ENCODE results near the gene MALRD1.

- TF ChIP-seq CTCF (IDR thresholded peaks at IDR 0.05; ENCODE audit: low read length) (no peak), EZH2 (IDR thresholded peaks at IDR 0.05; ENCODE audit: borderline replicate concordance, low read length) (no peak)
These were observed 530.0 kb downstream of the MALRD1 start for GRCh38 chr10:19578571-19578970.

Data from OCI-LY1 (cell line).